ENCODE measurements around the gene SCOC. TPM values are rescaled to one million over a fixed set of nuclear protein-coding genes. Genes with fewer than 3 reads are reported as not detected.

The SCOC gene
- total and polyA plus RNA-seq, 10 of the 15 experiments (the other 5 are each of a cell fraction or from before 2014, with no cell fraction given): 28.2 to 154 (median 54.0) TPM

DNA sequence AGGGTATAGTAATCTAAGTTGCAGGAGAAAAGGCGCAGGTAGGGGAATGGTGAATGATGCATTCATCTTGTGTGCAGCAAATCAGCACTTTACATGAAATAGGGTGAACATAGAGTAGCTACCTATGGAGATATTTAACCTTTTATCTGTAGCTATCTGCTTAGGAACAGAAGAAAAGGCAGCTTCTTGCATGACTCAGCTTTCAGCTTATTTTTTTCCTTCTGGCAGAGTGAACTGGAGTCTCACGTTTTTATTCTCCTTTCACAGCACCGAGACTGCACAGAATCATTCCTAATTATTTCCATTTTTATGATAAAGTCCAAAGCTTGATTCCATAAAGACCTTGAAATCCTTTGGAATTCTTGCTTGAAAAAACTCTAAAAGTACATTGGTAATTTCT lies 4.8 kb upstream of the SCOC start (continued):
- TF ChIP-seq SUZ12 (IDR thresholded peaks at IDR 0.05; ENCODE audit: unreplicated experiment): no peak
- no peak for TF ChIP-seq POLR2A (IDR thresholded peaks at IDR 0.05; ENCODE audit: low read depth, low read length)
- no peak for TF ChIP-seq HDAC2 (IDR thresholded peaks at IDR 0.05)

DNA sequence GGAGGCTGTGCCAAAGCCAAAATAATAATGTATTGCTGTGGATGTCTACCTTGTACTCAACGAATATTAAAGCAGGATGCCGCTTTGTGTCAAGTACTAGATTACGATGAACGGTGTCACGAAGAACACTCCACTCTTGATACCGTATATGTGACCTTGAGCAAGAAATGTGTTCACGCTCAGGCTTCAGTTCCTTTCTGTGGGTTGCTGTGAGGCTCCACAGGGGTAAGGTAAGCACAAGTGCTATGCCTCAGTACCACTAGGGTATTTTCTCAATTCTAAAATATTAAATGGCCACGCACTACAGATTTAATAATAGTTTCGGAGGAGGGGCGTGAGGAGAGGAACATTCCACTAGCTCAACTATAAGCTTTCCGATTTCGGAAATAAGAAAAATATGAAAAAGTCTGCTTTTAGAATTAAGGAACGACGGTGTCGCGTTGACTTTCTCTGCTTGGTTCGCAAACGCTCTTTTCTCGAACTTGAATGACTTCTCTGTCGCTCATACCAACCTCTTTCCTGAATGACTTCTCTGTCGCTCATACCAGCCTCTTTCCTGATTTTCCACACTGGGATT lies 607 bp upstream of the SCOC start:
- FAIRE-seq (no peak), ATAC-seq (peak; percentile 80), DNase-seq (ENCODE audit: low read depth, low spot score) (peak; percentile 28)
- Histone ChIP-seq H3K9ac (ENCODE audit: control insufficient read depth, insufficient read depth, low read length) (peak overlapping the region; percentile 67), H3K9me3 (replicated peaks; ENCODE audit: control insufficient read depth, insufficient read depth, low read length) (no peaks in the 10 kb centered on the region), H3K4me2 (ENCODE audit: control insufficient read depth, insufficient read depth) (peak overlapping the region; percentile 70), H3K27me3 (replicated peaks in 1 of 2; ENCODE audit: control insufficient read depth in 2 of 2, insufficient read depth in 2 of 2, low read length in 1 of 2) (no peaks in the 10 kb centered on the region), H4K20me1 (ENCODE audit: control insufficient read depth, insufficient read depth) (no peaks in the 10 kb centered on the region), H3K79me2 (ENCODE audit: control insufficient read depth, insufficient read depth, low read length) (peaks cover 26% of the 10 kb centered on the region), H2AFZ (ENCODE audit: control insufficient read depth, low read depth, low read length) (peak overlapping the region; percentile 90), H3K36me3 (ENCODE audit: control insufficient read depth in 2 of 2, insufficient read depth in 2 of 2, low read length in 1 of 2) (no peaks in the 10 kb centered on the region), H3K4me1 (ENCODE audit: control insufficient read depth, insufficient read depth, low read length) (peaks cover 7% of the 10 kb centered on the region), H3K27ac (ENCODE audit: control insufficient read depth, insufficient read depth) (peak overlapping the region; percentile 50), H3K4me3 (peak overlapping the region; percentile 80)
- TSS peak; percentile 90 for BruUV-seq (replicated peaks)
- ChIA-PET RAD21 (ENCODE audit: unreplicated experiment) (interaction anchor here (1.0 to 2.4 kb wide), 6 partner anchors 10 to 478 kb away, joined by 3 to 12 read pairs (median 4); partner anchors contain the start of gene ELMOD2), SMC1A (ENCODE audit: uncharacterized antibody, unreplicated experiment) (interaction anchor here (1.0 to 2.6 kb wide), 7 partner anchors 9 to 1197 kb away, joined by 3 to 11 read pairs (median 3); no protein-coding TSS in a partner anchor), POLR2A (interaction anchor here (1.3 to 2.1 kb wide), 2 partner anchors 10 to 151 kb away, joined by 4 to 11 read pairs; partner anchors contain the start of gene ELMOD2), CTCF (interaction anchor here (0.7 to 7.3 kb wide), 11 partner anchors 11 to 1075 kb away, joined by 3 to 86 read pairs (median 3); partner anchors contain the start of gene ELMOD2)
- in situ Hi-C loops (cut with MboI): loop anchor here (10.0 kb wide), 1 partner anchor 152 kb away; the partner anchor contains the start of gene ELMOD2
- WGBS (ENCODE audit: insufficient coverage, insufficient replicate concordance, low lambda C conversion rate, missing lambda C conversion rate): 6% methylated on average over 21 of the region's 21 CpGs
- intact Hi-C loops (cut with micrococcal nuclease; ENCODE audit: unreplicated experiment): loop anchor here (1.0 kb wide), 1 partner anchor 151 kb away; the partner anchor contains the start of gene ELMOD2
- TF ChIP-seq MAX (IDR thresholded peaks at IDR 0.05; ENCODE audit: low read depth, low read length): no peak
- no peak for TF ChIP-seq ZNF687 (IDR thresholded peaks at IDR 0.05)
- TF ChIP-seq ATF2 (IDR thresholded peaks at IDR 0.05; ENCODE audit: low read length): peak; percentile 59; the same call in 1 of the 2 replicates
- TF ChIP-seq BCL3 (IDR thresholded peaks at IDR 0.05; ENCODE audit: borderline replicate concordance, insufficient read depth, low read depth, low read length, poor library complexity, severe bottlenecking): no peak
- no peak for TF ChIP-seq DPF2 (IDR thresholded peaks at IDR 0.05)
- TF ChIP-seq, protein P1, sequence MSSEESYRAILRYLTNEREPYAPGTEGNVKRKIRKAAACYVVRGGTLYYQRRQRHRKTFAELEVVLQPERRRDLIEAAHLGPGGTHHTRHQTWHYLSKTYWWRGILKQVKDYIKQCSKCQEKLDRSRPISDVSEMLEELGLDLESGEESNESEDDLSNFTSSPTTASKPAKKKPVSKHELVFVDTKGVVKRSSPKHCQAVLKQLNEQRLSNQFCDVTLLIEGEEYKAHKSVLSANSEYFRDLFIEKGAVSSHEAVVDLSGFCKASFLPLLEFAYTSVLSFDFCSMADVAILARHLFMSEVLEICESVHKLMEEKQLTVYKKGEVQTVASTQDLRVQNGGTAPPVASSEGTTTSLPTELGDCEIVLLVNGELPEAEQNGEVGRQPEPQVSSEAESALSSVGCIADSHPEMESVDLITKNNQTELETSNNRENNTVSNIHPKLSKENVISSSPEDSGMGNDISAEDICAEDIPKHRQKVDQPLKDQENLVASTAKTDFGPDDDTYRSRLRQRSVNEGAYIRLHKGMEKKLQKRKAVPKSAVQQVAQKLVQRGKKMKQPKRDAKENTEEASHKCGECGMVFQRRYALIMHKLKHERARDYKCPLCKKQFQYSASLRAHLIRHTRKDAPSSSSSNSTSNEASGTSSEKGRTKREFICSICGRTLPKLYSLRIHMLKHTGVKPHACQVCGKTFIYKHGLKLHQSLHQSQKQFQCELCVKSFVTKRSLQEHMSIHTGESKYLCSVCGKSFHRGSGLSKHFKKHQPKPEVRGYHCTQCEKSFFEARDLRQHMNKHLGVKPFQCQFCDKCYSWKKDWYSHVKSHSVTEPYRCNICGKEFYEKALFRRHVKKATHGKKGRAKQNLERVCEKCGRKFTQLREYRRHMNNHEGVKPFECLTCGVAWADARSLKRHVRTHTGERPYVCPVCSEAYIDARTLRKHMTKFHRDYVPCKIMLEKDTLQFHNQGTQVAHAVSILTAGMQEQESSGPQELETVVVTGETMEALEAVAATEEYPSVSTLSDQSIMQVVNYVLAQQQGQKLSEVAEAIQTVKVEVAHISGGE (CRISPR knock-in tag; IDR thresholded peaks at IDR 0.05): no peak
- TF ChIP-seq FOXM1 (IDR thresholded peaks at IDR 0.05; ENCODE audit: low read depth, low read length): 0 out of 2 replicates have a peak, but pooled peaks have one; percentile 17

Measured in GM12878 (cell line).